Activated T-cell treated with anti-CD3 and anti-CD28 coated beads, Interleukin-2, amount 50 U/mL, for 24 hours (primary cell): ENCODE results near the gene WFS1.
A peak's percentile ranks its signal among the peaks of the same experiment; 100 is the strongest.

ENCODE experiments used
- DNase-seq: peaks from one replicate; pipeline ENCODE4 v3.0.0-alpha.2; 2020
- H3K27ac Mint-ChIP-seq: 2 replicates; pipeline ENCODE4 v1.8.0; 2020; ENCODE audit warnings: mild to moderate bottlenecking, mixed read lengths
- H3K27me3 Mint-ChIP-seq: 2 replicates; pipeline ENCODE4 v1.8.0; 2020; ENCODE audit warnings: mixed read lengths
- H3K36me3 Mint-ChIP-seq: 2 replicates; pipeline ENCODE4 v1.8.0; 2020; ENCODE audit warnings: low read depth, mixed read lengths
- H3K4me1 Mint-ChIP-seq: 2 replicates; pipeline ENCODE4 v1.8.0; 2020; ENCODE audit warnings: low read depth, mixed read lengths
- H3K4me3 Mint-ChIP-seq: 2 replicates; pipeline ENCODE4 v1.8.0; 2020; ENCODE audit warnings: mild to moderate bottlenecking, moderate library complexity, mixed read lengths
- H3K9me3 Mint-ChIP-seq: 2 replicates; pipeline ENCODE4 v1.8.0; 2020; ENCODE audit warnings: mixed read lengths

The WFS1 gene

GRCh38 chr4:6262176-6262575, 7.5 kb upstream of the WFS1 start:
- peaks cover 31% of the 10 kb centered on the region for H3K27me3 Mint-ChIP-seq
- H3K36me3 Mint-ChIP-seq, result no peaks in the 10 kb centered on the region
- H3K4me3 Mint-ChIP-seq, result no peak overlapping the region
- H3K9me3 Mint-ChIP-seq, result no peaks in the 10 kb centered on the region
- DNase-seq, result no peak
- H3K27ac Mint-ChIP-seq, result no peak overlapping the region
- H3K4me1 Mint-ChIP-seq, result peaks cover 6% of the 10 kb centered on the region

- Mint-ChIP-seq H3K27ac (no peak overlapping the region), H3K4me3 (no peak overlapping the region), H3K36me3 (no peaks in the 10 kb centered on the region), H3K27me3 (peaks cover 24% of the 10 kb centered on the region), H3K4me1 (peaks cover under 1% of the 10 kb centered on the region), H3K9me3 (no peaks in the 10 kb centered on the region)
- DNase-seq, result no peak
These were observed 6.7 kb upstream of the WFS1 start for GRCh38 chr4:6262847-6263487.

GRCh38 chr4:6263526-6264224, 6.0 kb upstream of the WFS1 start:
- Mint-ChIP-seq H3K36me3 (no peaks in the 10 kb centered on the region), H3K4me3 (no peak overlapping the region), H3K27me3 (peaks cover 24% of the 10 kb centered on the region), H3K4me1 (peaks cover 6% of the 10 kb centered on the region), H3K27ac (no peak overlapping the region), H3K9me3 (no peaks in the 10 kb centered on the region)
- no peak for DNase-seq

GRCh38 chr4:6264225-6264540, 5.5 kb upstream of the WFS1 start:
- Mint-ChIP-seq H3K27me3 (peaks cover 20% of the 10 kb centered on the region), H3K9me3 (no peaks in the 10 kb centered on the region), H3K27ac (no peak overlapping the region), H3K4me3 (no peak overlapping the region), H3K36me3 (no peaks in the 10 kb centered on the region), H3K4me1 (peaks cover 11% of the 10 kb centered on the region)
- no peak for DNase-seq

- H3K36me3 Mint-ChIP-seq, result no peaks in the 10 kb centered on the region
- no peak overlapping the region for H3K4me3 Mint-ChIP-seq
- H3K27me3 Mint-ChIP-seq, result peaks cover 18% of the 10 kb centered on the region
- no peak for DNase-seq
- H3K27ac Mint-ChIP-seq, result no peak overlapping the region
- H3K9me3 Mint-ChIP-seq, result no peaks in the 10 kb centered on the region
- peaks cover 14% of the 10 kb centered on the region for H3K4me1 Mint-ChIP-seq
These were observed 4.1 kb upstream of the WFS1 start for GRCh38 chr4:6265546-6265945.

GRCh38 chr4:6267573-6267972, 2.1 kb upstream of the WFS1 start:
- Mint-ChIP-seq H3K4me1 (peaks cover 21% of the 10 kb centered on the region), H3K4me3 (no peak overlapping the region), H3K9me3 (no peaks in the 10 kb centered on the region), H3K27ac (no peak overlapping the region), H3K36me3 (no peaks in the 10 kb centered on the region), H3K27me3 (peaks cover 15% of the 10 kb centered on the region)
- DNase-seq, result no peak

- Mint-ChIP-seq H3K36me3 (no peaks in the 10 kb centered on the region), H3K4me1 (peaks cover 21% of the 10 kb centered on the region), H3K9me3 (no peaks in the 10 kb centered on the region), H3K27me3 (peaks cover 15% of the 10 kb centered on the region), H3K27ac (no peak overlapping the region), H3K4me3 (peak overlapping the region; percentile 74)
- DNase-seq, result no peak
These were observed 717 bp upstream of the WFS1 start for GRCh38 chr4:6268650-6269615.

- Mint-ChIP-seq H3K36me3 (no peaks in the 10 kb centered on the region), H3K4me1 (peaks cover 21% of the 10 kb centered on the region), H3K4me3 (peak overlapping the region; percentile 79), H3K27ac (no peak overlapping the region), H3K9me3 (no peaks in the 10 kb centered on the region), H3K27me3 (peaks cover 15% of the 10 kb centered on the region)
- peak; percentile 36 for DNase-seq
These were observed 1.0 kb downstream of the WFS1 start for GRCh38 chr4:6270636-6271121.

GRCh38 chr4:6271206-6271605, 1.6 kb downstream of the WFS1 start:
- Mint-ChIP-seq H3K36me3 (no peaks in the 10 kb centered on the region), H3K4me3 (peak overlapping the region; percentile 79), H3K27ac (no peak overlapping the region), H3K9me3 (no peaks in the 10 kb centered on the region), H3K4me1 (peaks cover 21% of the 10 kb centered on the region), H3K27me3 (peaks cover 15% of the 10 kb centered on the region)
- no peak for DNase-seq

- DNase-seq, result no peak
- H3K4me3 Mint-ChIP-seq, result no peak overlapping the region
- no peak overlapping the region for H3K27ac Mint-ChIP-seq
- no peaks in the 10 kb centered on the region for H3K9me3 Mint-ChIP-seq
- H3K36me3 Mint-ChIP-seq, result no peaks in the 10 kb centered on the region
- peaks cover 21% of the 10 kb centered on the region for H3K4me1 Mint-ChIP-seq
- peaks cover 15% of the 10 kb centered on the region for H3K27me3 Mint-ChIP-seq
These were observed 2.2 kb downstream of the WFS1 start for GRCh38 chr4:6271701-6272465.

GRCh38 chr4:6272863-6273660, 3.4 kb downstream of the WFS1 start:
- Mint-ChIP-seq H3K27ac (no peak overlapping the region), H3K9me3 (no peaks in the 10 kb centered on the region), H3K36me3 (no peaks in the 10 kb centered on the region), H3K27me3 (peaks cover 14% of the 10 kb centered on the region), H3K4me3 (no peak overlapping the region), H3K4me1 (peaks cover 20% of the 10 kb centered on the region)
- DNase-seq, result no peak

- H3K27ac Mint-ChIP-seq, result no peak overlapping the region
- H3K27me3 Mint-ChIP-seq, result peaks cover 11% of the 10 kb centered on the region
- DNase-seq, result no peak
- no peaks in the 10 kb centered on the region for H3K9me3 Mint-ChIP-seq
- no peaks in the 10 kb centered on the region for H3K36me3 Mint-ChIP-seq
- H3K4me1 Mint-ChIP-seq, result peaks cover 22% of the 10 kb centered on the region
- H3K4me3 Mint-ChIP-seq, result no peak overlapping the region
These were observed 4.0 kb downstream of the WFS1 start for GRCh38 chr4:6273661-6273990.

- H3K27me3 Mint-ChIP-seq, result peaks cover 11% of the 10 kb centered on the region
These were observed 5.7 kb downstream of the WFS1 start for GRCh38 chr4:6275351-6275750.

More at GRCh38 chr4:6275351-6275750, 5.7 kb downstream of the WFS1 start:
- H3K4me3 Mint-ChIP-seq, result no peak overlapping the region
- no peak overlapping the region for H3K27ac Mint-ChIP-seq
- DNase-seq, result no peak
- H3K4me1 Mint-ChIP-seq, result peaks cover 21% of the 10 kb centered on the region
- H3K36me3 Mint-ChIP-seq, result no peaks in the 10 kb centered on the region
- no peaks in the 10 kb centered on the region for H3K9me3 Mint-ChIP-seq
